ENCODE measurements around the gene SZT2.
"Not testable (repeated sequence)": the region's sequence is repeated elsewhere in the genome, so short reads cannot be mapped to it uniquely, and the experiment has no call there.

The SZT2 gene

DNA sequence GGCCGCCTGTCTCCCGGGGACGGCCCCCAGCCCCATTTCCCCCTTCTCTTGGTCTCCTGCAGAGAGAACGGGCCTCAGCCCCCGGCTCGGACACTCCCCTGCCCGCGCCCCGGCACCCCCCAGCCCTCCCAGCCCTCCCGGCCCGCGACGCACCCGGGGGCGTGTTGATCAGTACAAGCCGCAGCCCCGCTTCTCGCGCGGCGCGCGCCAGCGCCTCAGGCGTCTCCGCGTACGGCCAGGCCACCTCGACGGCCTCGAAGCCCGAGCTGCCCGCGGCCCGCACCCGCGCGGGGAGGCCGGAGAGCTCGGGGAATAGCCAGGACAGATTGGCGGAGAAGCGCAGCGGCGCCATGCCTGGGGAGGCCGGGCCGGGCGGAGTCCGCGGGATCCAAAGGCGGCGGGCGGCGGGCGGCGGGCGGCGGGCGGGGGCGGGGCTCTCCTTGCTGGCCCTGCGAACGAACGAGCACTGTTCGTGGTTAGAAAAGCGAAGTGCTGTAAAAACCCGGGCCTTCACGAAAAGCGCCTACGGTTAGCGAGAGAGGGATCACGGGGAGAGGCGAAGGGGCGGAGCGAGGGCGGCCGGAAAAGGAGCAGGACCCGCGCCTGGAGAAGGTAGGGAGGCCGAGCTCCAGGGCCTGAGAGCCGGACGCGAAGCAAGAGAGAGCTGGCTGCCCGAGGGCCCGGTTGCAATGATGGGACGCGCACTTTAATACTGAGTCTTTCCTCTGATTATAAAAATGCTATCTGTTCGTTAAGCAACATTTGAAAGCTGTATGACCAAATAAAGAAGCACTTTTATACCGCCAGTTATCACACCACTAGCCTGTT is 64.0 kb downstream of the SZT2 start, which contains the start of gene HYI:
TSS of gene HYI (minus strand) at position 490 of the 828 bp plus-strand sequence. CDS start at position 352, 138 bp downstream.
- H3K4me3 ChIP-seq (ENCODE audit: low read depth, low read length), result peak within 1 kb of the TSS; percentile 41
- TF ChIP-seq, protein P1, sequence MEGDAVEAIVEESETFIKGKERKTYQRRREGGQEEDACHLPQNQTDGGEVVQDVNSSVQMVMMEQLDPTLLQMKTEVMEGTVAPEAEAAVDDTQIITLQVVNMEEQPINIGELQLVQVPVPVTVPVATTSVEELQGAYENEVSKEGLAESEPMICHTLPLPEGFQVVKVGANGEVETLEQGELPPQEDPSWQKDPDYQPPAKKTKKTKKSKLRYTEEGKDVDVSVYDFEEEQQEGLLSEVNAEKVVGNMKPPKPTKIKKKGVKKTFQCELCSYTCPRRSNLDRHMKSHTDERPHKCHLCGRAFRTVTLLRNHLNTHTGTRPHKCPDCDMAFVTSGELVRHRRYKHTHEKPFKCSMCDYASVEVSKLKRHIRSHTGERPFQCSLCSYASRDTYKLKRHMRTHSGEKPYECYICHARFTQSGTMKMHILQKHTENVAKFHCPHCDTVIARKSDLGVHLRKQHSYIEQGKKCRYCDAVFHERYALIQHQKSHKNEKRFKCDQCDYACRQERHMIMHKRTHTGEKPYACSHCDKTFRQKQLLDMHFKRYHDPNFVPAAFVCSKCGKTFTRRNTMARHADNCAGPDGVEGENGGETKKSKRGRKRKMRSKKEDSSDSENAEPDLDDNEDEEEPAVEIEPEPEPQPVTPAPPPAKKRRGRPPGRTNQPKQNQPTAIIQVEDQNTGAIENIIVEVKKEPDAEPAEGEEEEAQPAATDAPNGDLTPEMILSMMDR (IDR thresholded peaks at IDR 0.05; ENCODE audit: borderline replicate concordance, insufficient read depth, low read depth, low read length), result no peak

- H3K4me3 ChIP-seq (ENCODE audit: low read depth, low read length), result peak overlapping the region; percentile 41
- TF ChIP-seq, protein P1 (IDR thresholded peaks at IDR 0.05; ENCODE audit: borderline replicate concordance, insufficient read depth, low read depth, low read length), result no peak
Measured at GRCh38 chr1:43454270-43455011, 64.7 kb downstream of the SZT2 start.

DNA sequence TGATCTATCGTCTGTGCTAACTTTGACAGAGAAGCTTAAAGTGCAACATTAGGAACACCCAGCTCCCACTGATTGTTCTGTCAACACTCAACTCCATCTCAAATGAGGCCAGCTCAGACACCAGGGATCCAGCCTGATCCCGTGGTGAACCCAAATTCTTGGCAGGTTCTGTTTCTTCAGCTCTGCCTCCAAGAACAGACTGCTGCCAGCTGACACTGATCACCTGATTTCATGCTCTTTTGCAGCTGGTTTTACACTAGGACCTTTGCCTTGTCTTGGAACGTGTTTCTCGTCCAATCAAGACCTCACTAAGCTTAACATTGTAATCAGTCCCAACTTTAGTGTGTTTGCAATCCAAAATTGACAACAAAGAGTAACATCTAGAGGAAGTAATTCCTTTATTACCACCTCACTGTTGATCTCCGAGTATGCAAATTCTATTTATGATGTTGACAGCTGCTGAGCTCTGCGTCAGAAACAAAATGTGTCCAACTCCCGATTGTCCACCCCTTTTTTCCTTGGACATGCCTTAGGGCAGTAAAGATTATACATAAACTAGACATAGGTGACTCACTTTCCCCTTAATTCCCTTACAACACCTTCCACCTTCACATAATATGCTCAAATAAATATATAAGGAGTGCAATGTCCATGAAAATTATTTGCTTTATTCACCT is 65.7 kb downstream of the SZT2 start:
- no peak overlapping the region for H3K4me3 ChIP-seq (ENCODE audit: low read depth, low read length)

GRCh38 chr1:43458379-43458778 is 68.7 kb downstream of the SZT2 start:
- not testable (repeated sequence) for H3K4me3 ChIP-seq (ENCODE audit: low read depth, low read length)

More for the DNA sequence above, 65.7 kb downstream of the SZT2 start:
- TF ChIP-seq, protein P1 (IDR thresholded peaks at IDR 0.05; ENCODE audit: borderline replicate concordance, insufficient read depth, low read depth, low read length), result no peak

DNA sequence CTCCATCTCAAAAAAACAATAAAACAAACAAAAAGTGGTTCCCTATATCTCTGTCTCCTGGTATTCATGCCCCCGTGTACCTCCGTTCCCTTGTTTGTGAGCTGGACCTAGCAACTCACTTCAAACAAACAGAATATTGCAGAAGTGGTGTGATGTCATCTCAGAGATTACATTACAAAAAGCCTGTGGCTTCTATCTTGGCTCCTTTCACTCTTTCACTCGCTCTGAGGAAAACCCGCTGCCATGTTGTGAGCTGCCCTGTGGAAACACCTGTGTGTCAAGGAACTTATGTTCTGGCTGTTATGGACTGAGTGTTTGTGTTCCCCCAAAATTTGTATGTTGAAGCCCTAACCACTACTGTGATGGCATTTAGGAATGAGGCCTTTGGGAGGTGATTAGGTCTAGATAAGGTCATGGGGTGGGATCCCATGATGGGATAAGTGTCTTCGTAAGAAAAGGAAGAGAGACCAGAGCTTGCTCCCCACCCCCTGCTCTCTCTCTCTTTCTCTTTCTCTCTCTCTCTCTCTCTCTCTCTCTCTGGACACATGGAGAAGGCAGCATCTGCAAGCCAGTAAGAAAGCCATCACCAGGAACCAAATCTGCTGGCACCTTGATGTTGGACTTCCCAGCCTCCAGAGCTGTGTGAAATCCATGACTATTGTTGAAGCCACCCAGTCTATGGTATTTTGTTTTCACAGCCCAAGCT is 71.4 kb downstream of the SZT2 start:
- TF ChIP-seq, protein P1 (IDR thresholded peaks at IDR 0.05; ENCODE audit: borderline replicate concordance, insufficient read depth, low read depth, low read length), result no peak
- no peak overlapping the region for H3K4me3 ChIP-seq (ENCODE audit: low read depth, low read length)

DNA sequence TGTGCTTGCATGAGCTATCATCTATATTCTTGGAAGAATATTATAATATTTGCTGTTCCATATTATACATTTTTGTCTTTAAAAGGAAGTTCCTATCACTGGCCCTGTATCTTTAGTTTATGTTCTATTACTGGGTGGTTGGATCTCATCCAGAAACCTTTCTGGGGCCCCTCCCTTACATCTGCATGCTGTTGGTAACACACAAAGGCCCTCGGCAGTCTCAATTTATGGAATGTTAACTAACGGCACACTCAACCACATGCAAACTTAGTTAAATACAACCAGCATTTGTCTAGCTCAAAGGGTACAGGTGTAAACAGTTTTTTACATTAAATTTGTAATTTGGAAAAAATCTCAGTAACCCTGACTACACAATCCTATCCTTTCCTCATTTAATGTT is 73.8 kb downstream of the SZT2 start:
- no peak overlapping the region for H3K4me3 ChIP-seq (ENCODE audit: low read depth, low read length)
- TF ChIP-seq, protein P1 (IDR thresholded peaks at IDR 0.05; ENCODE audit: borderline replicate concordance, insufficient read depth, low read depth, low read length), result no peak

All from GM12875 (cell line).